ENCODE data around the gene FAM193A.

FAM193A gene

GRCh38 chr4:2741626-2742025 lies 205.2 kb downstream of the FAM193A start:
- Histone ChIP-seq H3K4me1 (ENCODE audit: control insufficient read depth in 1 of 2, insufficient read depth in 1 of 2, low read depth in 1 of 2, low read length in 1 of 2) (no peaks in the 10 kb centered on the region), H3K27ac (no peak overlapping the region), H3K9me3 (no peaks in the 10 kb centered on the region), H3K27me3 (no peaks in the 10 kb centered on the region), H3K36me3 (peaks cover 60% of the 10 kb centered on the region), H3K4me3 (ENCODE audit: low read depth in 1 of 2, low read length in 1 of 2) (no peak overlapping the region)
- TF ChIP-seq, protein P1, sequence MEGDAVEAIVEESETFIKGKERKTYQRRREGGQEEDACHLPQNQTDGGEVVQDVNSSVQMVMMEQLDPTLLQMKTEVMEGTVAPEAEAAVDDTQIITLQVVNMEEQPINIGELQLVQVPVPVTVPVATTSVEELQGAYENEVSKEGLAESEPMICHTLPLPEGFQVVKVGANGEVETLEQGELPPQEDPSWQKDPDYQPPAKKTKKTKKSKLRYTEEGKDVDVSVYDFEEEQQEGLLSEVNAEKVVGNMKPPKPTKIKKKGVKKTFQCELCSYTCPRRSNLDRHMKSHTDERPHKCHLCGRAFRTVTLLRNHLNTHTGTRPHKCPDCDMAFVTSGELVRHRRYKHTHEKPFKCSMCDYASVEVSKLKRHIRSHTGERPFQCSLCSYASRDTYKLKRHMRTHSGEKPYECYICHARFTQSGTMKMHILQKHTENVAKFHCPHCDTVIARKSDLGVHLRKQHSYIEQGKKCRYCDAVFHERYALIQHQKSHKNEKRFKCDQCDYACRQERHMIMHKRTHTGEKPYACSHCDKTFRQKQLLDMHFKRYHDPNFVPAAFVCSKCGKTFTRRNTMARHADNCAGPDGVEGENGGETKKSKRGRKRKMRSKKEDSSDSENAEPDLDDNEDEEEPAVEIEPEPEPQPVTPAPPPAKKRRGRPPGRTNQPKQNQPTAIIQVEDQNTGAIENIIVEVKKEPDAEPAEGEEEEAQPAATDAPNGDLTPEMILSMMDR (IDR thresholded peaks at IDR 0.05): no peak

DNA sequence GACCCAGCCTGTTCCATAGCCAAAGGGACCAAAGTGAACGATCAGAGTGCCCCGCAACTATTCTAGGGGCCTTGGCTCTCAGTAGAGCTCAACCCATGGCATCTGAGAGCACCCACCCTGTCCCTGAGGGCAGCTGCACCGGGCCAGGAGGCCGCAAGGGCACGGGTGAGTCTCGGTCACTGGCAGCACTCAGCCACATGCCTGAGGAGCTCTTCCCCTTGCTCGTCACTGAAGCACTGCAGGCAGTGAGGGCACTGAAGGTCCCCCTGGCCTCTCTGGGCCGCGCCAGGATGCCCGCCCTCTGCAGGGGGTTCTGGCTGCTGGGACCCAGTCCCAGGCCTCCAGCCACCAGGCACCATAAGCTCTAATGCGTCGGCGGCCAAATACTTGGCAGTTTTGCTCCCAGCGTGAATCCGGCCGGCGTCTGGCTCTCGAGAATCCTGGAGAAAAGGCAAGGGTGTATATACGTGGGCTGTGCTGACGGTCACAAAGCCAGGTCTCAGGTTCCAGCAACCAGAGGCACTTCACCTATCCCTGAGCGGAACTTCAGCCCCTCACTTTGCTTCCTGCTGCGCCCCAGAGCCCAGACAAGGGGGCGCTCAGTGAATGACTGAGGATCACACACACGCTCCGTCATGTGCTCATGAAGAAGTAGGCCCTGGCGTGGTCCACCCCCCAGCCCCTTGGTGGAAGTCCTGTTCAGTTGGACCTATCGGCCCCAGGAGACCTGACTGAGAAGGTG lies 205.8 kb downstream of the FAM193A start:
- Histone ChIP-seq H3K9me3 (no peaks in the 10 kb centered on the region), H3K27me3 (no peaks in the 10 kb centered on the region), H3K4me3 (ENCODE audit: low read depth in 1 of 2, low read length in 1 of 2) (no peak overlapping the region), H3K36me3 (peaks cover 66% of the 10 kb centered on the region), H3K4me1 (ENCODE audit: control insufficient read depth in 1 of 2, insufficient read depth in 1 of 2, low read depth in 1 of 2, low read length in 1 of 2) (no peaks in the 10 kb centered on the region), H3K27ac (no peak overlapping the region)
- TF ChIP-seq, protein P1 (IDR thresholded peaks at IDR 0.05): no peak

GRCh38 chr4:2742823-2743517 lies 206.5 kb downstream of the FAM193A start:
- Histone ChIP-seq H3K9me3 (no peaks in the 10 kb centered on the region), H3K4me3 (ENCODE audit: low read depth in 1 of 2, low read length in 1 of 2) (no peak overlapping the region), H3K4me1 (ENCODE audit: control insufficient read depth in 1 of 2, insufficient read depth in 1 of 2, low read depth in 1 of 2, low read length in 1 of 2) (no peaks in the 10 kb centered on the region), H3K27me3 (no peaks in the 10 kb centered on the region), H3K27ac (no peak overlapping the region), H3K36me3 (peaks cover 72% of the 10 kb centered on the region)
- TF ChIP-seq, protein P1 (IDR thresholded peaks at IDR 0.05): no peak

DNA sequence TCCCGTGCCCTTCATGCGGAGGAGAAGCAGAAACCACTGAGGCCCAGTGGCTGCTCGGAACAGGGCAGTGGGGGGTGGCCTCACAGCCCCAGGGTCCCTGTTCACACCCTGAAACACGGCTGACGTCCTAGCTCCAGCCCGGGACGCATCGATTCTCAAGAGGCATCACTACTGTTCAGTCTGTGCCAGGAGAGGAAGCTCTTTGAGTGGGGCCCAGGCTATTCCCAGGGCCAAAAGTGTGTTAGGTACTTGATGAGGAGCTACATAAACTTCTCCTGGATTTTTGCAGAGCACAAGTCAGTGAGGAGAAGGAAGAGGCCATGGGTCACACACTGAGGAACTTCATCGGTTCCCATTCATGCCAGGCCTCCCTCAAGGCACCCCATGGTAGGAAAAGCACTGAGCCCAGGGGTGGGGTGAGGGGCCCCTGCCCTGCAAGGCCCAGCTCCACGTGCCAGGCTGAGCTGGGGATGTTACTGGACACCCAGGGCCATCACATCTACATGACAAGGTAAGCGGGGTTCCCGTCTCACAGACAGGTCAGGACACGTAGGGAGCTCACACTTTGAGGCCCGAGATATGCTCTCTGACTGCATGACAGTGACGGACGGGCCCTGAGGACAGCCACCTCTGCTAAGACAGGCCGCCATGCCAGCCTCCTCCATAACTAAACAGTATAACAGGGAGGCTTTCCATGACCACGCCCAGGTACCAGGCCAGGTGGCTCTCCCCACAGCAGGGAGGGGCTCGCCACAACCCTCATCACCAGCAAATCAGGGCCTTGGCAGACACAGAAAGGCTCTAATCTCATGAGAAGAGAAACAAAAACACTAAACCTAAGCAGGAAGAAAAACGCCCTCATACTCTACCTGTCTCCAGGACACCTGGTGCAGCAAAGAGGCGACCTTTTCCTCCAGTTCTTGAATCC lies 207.3 kb downstream of the FAM193A start:
- Histone ChIP-seq H3K9me3 (no peaks in the 10 kb centered on the region), H3K27ac (no peak overlapping the region), H3K4me1 (ENCODE audit: control insufficient read depth in 1 of 2, insufficient read depth in 1 of 2, low read depth in 1 of 2, low read length in 1 of 2) (no peaks in the 10 kb centered on the region), H3K36me3 (peaks cover 72% of the 10 kb centered on the region), H3K4me3 (ENCODE audit: low read depth in 1 of 2, low read length in 1 of 2) (no peak overlapping the region), H3K27me3 (no peaks in the 10 kb centered on the region)
- TF ChIP-seq, protein P1 (IDR thresholded peaks at IDR 0.05): no peak

GRCh38 chr4:2744576-2745270 lies 208.3 kb downstream of the FAM193A start:
- Histone ChIP-seq H3K36me3 (peaks cover 72% of the 10 kb centered on the region), H3K27ac (no peak overlapping the region), H3K4me3 (ENCODE audit: low read depth in 1 of 2, low read length in 1 of 2) (no peak overlapping the region), H3K4me1 (ENCODE audit: control insufficient read depth in 1 of 2, insufficient read depth in 1 of 2, low read depth in 1 of 2, low read length in 1 of 2) (no peaks in the 10 kb centered on the region), H3K27me3 (no peaks in the 10 kb centered on the region), H3K9me3 (no peaks in the 10 kb centered on the region)
- TF ChIP-seq, protein P1 (IDR thresholded peaks at IDR 0.05): no peak

All from neutrophil (primary cell).